ENCODE results near the gene PPFIA2.
"Not testable (repeated sequence)": the region's sequence is repeated elsewhere in the genome, so short reads cannot be mapped to it uniquely, and the experiment has no call there.

PPFIA2 gene

DNA sequence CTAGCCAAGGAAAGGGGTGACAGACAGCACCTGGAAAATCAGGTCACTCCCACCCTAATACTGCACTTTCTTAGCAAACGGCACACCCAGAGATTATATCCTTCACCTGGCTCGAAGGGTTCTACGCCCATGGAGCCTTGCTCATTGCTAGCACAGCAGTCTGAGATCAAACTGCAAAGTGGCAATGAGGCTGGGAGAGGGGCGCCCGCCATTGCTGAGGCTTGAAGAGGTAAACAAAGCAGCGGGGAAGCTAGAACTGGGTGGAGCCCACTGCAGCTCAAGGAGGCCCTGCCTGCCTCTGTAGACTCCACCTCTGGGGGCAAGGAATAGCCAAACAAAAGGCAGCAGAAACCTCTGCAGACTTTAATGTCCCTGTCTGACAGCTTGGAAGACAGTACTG, 99.8 kb downstream of the PPFIA2 start:
- DNase-seq, result not testable (repeated sequence)

DNA sequence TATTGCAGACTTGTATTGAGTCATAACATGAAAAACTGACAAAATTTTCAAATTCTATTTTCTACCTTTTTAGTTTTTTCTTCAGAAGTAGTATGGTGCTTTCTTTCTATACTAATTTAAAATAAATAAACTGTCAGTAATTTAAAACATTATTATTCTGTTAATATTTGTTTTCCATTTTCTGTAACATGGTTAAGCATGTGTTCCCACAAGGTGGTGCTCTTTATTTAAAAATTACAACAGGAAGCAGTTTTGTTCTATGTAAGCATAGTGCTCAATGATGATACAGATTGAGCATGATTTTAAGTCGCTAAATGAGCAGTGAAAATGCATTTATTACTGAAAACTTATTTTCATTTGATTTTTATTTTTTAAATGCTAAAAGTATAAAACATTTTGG, 114.6 kb downstream of the PPFIA2 start:
- DNase-seq, result no peak

DNA sequence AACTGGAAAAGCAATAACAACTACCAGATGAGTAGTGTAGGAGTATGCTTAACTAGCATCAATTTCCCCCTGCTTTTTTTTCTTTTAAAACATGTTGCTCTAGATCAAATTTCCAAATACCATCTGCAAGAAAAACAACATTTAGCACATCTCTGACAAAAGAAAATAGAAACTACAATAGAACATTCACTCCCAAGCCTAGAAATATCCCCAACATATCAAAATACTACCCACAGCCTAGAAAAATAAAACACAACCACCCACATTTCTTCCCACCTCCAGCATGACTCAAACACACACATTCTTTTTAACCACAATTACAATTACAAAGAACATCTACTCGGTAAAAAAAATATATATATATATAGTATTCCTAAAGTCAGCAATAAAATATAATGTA, 120.0 kb downstream of the PPFIA2 start:
- DNase-seq, result no peak

DNA sequence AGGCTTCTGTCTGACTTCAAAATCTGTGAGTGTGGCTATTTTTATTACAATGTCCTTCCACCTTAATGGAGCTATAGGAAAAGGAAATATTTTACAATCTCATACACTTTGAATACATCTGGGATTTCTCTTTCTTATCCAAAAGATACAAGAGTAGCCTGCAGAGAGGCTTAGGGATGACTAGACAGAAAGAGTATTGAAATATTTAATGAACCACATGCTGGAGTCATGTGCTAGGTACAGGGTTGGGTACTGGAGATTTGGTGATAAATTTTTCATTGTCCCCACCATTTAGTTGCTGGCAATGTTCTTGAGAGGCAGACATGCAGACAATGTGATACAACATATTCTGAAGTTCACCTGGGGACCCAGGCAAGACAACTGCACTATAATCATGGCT, 126.0 kb downstream of the PPFIA2 start:
- no peak for DNase-seq

DNA sequence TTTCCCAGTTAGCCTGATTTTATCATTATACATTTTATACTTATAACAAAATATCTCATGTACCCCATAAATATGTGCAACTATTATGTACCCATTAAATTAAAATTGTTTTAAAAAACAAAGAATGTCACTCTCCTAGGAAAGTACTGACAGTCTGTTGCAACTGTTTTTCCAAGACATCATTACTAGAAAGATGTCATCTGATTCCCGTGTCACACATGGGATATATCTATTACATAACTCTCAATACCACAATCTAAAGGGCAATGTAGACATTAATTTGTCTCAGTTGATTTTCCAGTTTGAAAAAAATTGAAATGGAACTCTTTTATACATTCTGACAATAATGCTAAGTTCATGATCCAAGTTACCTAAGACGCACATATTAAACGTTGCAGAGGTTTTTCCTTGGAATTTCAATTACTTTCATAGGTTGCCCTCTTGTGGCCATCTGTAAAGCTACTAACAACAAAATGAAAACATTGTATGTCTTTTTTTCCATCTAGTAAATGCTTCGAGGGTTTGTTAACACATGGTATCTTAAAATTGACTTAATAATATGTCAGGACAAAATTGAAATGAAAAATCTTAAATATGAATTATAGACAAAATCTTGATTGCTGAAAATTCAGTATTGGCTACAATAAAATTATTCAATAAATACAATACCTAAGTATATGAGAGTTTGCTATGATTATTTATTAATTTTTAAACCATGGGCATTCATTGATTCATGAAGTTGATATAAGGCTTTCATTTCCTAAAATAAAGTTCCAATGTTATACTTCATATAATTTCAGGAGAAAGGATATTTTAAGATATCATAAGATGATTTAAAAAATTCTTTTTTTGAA, 131.6 kb downstream of the PPFIA2 start:
- no peak for DNase-seq

DNA sequence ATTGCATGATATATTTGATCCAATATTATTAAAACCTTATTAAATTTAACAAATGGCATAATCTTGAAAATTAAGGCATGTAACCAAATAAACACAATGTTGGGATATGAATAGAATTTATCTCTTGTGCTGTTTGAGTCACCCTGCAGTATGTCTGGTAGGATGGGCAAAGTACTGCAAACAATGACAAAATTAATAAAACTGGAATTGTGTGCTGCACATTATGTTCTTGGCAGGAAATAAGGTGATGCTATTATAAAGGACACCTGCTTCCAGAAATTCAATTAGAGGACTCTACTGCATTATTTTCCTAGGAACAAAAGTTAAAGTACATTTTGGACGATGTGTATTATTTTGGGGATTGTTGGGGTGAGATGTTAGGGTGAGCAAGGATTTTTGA, 132.7 kb downstream of the PPFIA2 start:
- no peak for DNase-seq

DNA sequence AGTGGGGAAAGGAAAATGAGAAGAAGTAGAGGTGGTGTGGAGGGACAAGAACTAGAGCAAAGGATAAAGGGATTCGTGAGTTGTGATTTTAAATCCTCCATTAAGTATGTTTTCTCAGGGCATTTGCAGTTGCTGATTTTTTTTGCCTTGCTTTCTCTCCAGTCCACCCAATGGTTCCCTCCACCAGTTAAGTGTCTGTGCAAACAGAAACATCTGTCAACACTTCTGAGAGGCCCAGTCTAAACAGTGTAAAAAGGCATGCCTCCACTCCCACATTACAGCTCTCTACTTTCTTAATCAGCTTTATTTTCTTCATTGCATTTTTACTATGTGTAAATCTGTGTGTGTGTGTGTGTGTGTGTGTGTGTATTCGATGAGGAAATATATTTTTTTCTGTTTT, 141.2 kb downstream of the PPFIA2 start:
- no peak for DNase-seq

DNA sequence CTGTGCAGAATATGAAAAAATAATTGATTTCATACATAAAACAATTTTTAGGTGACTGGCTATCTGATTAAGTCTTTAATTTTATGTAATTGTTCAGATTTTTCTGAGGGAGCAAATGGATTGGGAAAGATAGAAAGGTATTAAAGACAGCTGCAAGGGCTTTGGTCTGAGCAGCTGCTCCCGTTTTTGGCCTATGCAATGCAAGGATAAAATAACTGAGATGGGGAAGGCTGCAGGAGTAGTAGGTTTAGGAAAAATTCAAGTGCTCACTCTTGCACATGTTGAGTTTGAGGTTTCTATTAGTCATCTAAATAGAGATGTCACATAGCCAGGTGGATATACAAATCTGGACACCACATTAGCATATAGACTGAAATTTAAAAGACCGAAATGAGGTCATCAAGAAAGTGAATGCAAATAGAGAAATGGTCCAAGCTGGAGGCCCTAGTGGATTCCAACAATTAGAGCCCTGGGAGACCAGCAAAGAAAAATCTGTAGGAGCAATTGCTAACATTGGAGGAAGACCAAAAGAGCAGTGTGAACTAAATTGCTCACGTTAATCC, 144.0 kb downstream of the PPFIA2 start:
- DNase-seq, result no peak

DNA sequence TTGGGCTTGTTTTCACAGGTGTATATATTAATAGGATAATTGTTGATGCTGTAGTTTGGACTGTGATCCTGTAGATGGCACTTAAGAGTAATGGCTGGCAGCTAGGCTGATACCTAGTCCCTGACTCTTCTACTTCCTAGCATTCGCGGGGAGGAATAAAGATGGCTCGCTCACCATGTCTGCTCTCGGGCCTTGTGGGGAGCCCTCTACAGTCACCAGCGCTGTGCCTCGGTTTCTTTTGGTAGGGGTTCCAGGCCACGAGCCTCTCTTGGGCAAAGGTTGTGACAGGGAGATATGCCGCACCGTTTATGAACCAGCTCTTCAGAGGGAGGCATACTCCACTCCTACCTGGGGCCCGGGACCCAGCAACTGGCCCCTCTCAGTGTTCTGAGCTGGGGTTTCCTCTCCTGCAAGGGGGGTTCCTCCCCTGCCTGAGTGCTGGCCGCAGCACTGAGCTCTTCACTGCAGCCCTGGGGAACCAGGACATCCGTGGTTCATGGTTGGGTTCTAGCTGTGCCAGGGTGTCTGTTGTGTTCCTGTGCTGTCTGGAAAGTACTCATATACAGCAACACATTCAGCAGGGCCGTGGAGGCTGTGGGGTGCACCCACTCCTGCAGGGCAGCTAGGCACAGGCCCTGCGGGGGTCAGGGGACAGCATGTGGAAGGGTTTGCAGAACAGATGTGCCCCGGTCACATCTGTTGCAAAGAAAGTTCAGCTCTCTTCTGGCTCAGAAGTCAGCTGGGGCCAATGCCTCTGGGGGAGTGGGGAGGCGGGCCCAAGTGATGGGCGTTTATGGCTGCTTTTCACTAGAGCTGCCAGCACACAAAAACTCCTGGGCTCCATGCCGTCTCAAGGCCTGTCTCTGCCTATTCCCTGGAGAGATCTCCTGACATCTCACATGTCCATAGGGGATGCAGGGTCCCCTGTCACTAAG, 147.9 kb downstream of the PPFIA2 start:
- DNase-seq, result no peak

DNA sequence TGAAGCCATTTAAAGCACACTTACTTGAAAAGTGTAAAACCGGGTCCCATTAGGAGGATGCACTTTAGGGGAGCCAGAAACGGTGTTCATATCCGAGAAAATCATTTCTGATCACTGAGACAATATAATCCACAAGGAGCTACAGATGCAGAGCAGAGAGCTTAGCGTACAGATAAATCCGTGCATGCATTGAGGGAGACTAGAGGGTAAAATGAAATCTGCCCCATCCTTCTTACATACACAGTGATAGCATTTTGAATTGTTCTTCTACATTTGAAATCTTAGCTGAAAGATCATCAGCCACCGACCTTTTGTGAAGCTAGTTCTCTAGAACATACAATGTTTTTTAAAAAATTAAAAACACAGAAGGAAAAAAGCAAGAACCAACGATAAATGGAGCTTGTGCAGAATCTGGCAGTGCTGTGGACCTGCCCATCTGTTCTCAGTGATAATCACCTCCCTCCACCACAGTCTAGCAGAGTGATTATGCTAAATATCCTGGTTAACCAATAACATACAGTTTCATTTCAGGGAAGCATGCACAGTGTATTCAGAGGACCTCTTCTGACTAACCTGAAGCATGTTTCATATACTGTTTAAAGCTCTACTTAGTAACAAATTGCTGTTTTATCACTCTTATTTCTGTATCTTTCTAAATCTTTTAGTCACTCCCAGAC, 161.1 kb downstream of the PPFIA2 start:
- DNase-seq, result no peak

DNA sequence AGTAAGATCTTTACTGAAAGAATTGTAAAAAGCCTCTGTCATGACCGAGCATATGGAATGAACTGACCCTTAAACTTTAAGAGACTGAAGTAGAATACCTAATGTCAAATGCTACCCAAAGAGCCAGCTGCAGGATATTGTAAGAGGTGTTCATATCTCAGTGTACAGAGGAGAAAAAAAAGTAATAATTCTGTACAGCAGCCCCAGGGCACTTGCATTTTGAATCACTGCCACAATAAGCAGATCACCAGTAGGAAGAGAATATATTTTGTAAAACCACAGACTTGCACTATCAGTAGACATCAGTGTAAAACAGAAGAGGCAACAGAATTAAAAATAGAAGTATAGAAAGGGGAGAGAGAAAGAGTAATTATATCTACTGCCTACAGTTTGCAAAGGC, 162.6 kb downstream of the PPFIA2 start:
- no peak for DNase-seq

DNA sequence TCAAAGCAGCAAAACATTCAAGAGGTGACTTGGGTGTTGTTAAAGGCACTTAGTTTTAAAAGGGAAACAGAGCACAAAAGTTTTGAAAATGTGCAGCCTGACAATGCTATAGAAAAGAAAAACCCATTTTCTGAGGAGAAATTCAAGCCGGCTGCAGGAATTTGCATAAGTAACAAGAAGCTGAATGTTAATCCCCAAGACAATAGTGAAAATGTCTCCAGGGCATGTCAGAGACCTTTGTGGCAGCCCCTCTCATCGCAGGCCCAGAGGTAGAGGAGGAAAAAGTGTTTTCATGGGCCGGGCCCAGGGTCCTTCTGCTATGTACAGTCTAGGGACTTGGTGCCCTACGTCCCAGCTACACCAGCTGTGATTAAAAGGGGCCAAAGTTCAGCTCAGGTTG, 167.9 kb downstream of the PPFIA2 start:
- DNase-seq, result no peak

DNA sequence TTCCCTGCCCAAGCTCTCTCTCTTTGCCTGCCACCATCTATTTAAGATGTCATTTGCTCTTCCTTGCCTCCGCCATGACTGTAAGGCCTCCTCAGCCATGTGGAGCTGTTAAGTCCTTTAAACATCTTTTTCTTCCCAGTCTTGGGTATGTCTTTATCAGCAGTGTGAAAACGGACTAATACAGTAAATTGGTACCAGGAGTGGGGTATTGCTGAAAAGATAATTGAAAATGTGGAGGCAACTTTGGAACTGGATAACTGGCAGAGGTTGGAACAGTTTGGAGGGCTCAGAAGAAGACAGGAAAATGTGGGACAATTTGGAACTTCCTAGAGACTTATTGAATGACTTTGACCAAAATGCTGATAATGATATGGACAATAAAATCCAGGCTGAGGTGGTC, 168.4 kb downstream of the PPFIA2 start:
- DNase-seq, result not testable (repeated sequence)

DNA sequence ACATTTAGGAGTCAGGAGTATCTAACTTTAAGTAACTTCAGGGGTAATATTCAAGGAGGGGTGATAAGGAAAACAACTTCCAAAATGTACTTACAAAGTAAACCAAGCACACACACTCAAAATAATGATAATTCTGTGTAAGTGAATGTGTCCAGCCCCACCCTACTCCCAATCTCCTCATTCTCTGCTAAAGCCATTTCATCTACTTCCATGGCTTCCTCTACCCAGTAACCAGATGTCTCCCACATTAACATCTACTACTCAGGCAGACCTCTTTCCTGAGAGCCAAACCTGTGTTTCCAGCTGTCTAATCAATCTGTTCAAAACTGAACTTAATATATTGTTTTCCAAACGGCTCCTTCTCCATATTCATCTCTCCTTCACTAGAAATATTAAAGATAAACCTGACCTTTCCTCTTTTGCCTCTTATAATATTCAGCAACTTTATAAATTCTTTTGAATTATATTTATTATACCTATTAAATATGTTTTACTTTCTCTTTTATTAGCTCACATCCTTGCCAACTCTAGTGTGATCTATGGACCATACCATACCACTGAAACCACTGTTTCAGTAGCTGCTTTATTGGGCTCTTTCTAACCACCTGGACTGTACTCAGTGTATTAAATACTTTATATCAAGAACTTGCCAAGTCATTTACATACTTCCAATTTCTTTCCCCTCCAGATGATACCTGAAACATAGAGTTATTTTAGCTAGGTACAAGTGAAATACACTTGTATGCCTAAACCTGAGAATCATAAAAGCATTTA, 170.7 kb downstream of the PPFIA2 start:
- no peak for DNase-seq

DNA sequence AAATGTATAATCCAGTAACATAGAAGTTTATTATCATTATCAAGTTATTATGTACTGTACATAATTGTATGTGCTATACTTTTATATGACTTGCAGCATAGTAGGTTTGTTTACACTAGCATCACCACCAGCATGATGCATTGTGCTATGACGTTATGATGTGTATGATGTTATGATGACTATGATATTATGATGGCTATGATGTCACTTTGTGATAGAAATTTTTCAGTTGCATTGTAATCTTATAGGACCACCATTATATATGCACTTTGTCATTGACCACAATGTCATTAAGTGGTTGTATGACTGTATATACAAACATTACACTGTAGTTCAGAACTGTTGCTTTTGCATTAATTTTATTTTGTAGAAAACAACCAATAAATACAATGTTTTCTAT, 173.4 kb downstream of the PPFIA2 start:
- no peak for DNase-seq

DNA sequence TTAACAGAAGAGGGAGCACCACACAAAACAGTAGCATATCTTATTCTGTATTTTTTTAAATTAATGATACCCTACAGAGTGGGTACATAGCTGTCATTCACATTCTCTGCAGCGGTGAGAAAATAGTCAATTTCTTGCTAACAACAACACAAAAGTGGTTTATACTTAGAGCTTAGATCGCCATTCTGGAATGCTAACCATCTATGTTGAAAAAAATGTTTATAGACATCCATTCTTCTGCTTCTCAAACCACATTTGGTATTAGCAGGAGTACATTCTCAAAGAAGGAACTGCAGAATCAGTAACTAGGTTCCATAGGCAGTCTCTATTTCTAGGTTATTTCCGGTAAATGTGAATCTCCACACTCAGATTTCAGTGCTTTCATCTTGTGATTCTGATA, 185.9 kb downstream of the PPFIA2 start:
- no peak for DNase-seq

DNA sequence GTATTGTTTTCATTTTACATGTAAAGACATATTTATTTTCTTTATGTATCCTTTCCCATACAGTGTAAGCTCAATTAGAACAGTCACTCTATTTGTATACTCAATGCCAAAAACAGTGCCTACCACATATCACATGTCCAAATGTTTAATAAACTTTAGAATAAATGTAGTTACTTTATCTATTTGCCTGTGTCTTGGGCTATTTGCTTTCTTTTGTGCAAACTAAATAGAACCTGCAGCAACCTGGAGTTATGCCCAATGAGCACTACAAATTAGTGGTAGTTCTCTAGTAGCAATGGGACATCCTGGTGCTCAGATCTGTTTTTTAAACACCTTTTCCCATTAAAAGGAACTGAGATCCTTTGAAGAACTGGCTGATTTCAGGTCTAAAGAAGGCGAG, 186.7 kb downstream of the PPFIA2 start:
- DNase-seq, result no peak

DNA sequence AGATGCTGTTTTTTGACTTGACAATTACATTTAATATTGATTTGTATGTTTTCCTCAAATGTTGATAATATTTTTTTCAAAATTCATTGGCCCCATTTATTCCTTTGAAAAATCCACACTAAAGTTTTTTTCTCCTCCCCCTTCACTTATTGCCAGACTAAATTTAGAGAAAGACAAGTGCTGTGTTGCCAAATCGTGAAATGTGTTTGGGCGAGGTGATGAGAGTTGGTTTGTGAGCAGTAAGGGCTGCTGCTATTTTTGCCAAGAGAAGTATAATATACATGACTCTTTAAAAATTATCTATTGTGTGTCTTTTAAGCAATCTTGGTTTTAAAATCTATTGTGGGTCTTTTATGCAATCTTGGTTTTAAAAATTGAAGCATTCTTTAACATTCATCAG, 188.9 kb downstream of the PPFIA2 start:
- no peak for DNase-seq

DNA sequence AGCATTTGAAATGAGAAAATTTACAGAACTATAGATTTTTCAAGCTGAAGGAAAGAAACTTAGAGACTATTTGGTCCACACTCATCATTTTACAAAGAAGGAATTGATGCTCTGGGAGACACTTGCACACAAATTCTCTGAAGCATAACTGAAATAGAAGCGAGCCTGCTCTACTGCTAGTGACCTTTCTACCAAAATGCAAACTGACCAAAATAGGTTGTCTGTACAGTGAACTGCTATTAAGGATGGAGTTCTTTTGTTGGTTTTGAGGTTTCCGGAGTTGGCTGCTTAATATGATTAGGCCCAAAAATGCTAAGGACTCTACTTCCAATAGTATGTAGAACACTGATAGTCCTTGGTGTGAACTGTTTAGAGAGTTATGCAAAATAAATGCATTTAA, 194.9 kb downstream of the PPFIA2 start:
- no peak for DNase-seq

DNA sequence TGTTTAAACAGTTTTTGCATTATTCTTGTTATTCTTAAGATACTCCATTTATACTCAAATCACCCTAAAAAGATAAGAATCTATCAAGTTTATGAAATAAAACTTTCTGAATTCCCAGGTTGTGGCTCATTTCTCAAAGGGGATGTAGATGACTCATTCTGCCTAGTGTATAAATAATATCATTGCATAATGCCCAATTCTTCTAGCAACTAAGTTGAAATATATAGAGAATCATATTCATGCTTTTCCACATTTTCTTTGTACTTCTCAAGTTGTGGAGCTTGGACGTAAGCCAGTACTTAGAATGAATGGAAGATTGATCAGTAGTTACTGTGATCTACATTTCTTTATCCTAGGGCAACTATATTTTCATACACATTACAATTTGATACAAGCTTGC, 201.1 kb downstream of the PPFIA2 start:
- DNase-seq, result no peak

DNA sequence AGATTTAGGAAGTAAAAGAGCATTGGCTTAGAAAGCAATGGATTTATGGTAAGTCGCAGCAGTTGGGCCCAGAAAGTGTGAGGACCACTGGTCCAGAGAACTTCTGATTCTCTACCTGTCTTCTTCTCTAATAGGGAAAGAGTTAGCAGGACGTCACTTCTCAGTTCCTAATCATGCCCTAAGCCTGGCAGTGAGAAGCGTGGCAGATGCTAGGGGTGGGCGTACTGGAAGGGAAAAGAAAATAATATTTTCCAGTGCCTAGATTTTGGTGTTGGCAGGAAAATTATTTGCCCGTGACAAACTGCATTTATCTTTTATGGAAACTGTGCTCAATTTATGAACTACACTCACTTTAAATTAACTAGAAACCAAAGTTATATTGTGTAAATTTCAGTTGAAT, 212.3 kb downstream of the PPFIA2 start:
- no peak for DNase-seq

DNA sequence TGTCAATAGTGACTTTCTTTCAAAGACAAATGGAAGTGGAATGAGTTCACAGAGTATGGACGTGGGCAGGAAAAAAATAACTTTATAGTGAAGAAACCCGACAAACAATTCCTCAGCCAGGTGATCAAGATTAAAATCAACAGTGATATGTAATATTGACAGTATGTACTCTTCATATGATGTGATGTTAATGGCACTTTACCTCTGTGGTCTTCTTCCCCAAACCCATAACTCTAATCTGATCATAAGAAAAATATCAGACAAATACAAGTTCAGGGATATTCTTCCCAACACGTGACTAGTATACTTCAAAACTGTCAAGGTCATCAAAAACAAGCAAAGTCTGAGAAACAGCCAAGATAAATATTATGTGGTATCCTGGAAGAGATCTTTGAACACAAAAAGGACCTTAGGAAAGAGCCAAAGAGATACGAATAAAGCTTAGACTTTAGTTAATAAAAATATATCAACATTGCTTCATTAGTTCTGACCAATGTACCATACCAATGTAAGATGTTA, 215.5 kb downstream of the PPFIA2 start:
- no peak for DNase-seq
